ENCODE measurements around the gene TMEM255B.

TMEM255B gene

DNA sequence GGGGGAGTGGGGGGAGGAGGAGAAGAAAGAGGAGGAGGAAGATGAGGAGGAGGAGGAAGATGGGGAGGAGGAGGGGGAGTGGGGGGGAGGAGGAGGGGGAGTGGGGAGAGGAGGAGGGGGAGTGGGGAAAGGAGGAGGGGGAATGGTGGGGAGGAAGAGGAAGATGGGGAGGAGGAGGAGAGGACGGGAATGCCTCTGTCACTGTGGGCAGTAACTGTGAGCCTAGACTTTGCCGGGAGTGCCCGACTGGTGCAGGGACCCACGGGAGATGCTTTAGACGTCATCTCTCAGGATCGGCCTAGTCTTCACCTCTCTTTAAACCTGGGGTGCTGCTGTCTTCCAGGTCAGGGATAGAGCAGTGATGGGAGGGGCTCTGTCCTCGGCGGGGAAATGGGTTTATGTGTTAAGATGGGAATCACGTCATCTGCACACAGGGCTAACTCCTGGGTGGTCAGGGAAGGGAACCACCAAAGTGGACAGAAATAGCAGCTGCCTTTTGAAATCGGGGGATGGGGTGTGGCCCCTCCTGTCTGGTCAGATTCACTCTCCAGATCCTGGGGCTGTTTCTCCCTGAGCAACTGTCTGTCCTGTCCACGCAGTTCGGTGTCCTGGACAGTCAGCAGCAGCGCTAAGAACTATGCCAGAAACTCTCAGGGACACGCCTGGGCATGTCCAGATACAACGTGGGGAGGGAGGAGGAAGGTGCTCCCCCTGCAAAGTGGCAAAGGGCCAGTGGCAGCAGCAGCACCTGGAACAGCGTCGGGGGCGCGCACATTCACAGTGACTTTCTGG, 77.9 kb downstream of the TMEM255B start:
- Mint-ChIP-seq H3K9me3 (peaks cover under 1% of the 10 kb centered on the region), H3K4me1 (ENCODE audit: low read depth) (peaks cover under 1% of the 10 kb centered on the region), H3K27me3 (no peaks in the 10 kb centered on the region), H3K27ac (peak overlapping the region; percentile 3), H3K36me3 (ENCODE audit: low read depth) (no peaks in the 10 kb centered on the region), H3K4me3 (no peak overlapping the region)

DNA sequence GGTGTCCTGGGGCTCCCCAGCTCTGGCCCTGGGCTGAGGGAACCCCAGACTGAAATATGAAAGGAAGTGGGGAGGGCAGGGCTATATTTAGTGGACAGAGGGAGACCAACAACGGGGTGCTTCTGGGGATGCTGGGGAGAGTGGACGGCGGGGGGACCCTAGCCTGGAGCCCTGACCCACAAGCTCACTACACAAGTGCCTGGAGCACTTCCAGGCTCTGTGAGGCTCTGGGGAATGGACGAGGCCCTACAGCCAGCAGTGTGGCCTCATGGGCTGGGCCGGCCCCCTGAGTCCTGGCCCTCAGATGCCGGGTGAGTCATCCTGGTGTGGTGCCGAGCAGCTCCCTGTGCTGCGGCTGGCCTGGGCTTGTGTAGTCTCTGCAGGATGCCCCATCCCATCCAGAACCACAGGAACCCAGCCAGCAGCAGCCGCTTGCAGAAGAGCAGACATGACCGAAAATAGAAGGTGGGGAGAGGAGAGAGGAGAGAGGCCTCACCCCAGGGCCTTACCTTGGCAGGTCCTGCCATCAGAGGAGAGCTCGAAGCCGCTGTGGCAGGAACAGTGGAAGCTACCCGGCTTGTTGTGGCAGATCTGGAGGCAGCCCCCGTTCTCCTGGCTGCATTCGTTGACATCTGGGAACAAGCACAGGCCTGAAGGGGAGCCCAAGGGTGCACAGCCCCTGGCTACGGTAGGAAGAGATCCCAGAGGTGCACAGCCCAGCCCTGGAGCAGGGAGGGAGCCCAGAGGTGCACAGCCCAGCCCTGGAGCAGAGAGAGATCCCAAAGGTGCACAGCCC, 78.7 kb downstream of the TMEM255B start:
- peaks cover 3% of the 10 kb centered on the region for H3K9me3 Mint-ChIP-seq
- no peaks in the 10 kb centered on the region for H3K36me3 Mint-ChIP-seq (ENCODE audit: low read depth)
- H3K27me3 Mint-ChIP-seq, result no peaks in the 10 kb centered on the region
- peak overlapping the region; percentile 3 for H3K27ac Mint-ChIP-seq
- H3K4me3 Mint-ChIP-seq, result no peak overlapping the region
- peaks cover 3% of the 10 kb centered on the region for H3K4me1 Mint-ChIP-seq (ENCODE audit: low read depth)

DNA sequence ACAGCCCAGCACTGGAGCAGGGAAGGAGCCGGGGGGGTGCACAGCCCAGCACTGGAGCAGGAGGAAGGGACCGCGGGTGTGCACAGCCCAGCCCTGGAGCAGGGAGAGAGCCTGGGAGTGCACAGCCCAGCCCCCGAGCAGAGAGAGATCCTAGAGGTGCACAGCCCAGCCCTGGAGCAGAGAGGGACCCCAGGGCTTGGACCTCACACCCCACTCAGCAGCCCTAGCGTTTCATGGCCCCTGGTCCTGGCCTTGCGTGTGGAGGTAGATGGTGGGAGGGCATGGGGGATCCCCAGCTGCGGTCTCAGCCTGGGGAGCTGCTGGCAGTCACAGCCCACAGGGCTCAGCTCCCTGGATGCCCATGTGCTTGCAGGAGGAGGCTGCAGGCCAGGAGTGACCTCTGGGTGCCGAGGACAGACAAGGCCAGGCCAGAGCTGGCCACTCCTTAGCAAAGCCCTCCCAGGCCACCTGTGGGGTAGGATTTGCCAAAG, 79.7 kb downstream of the TMEM255B start:
- H3K36me3 Mint-ChIP-seq (ENCODE audit: low read depth), result no peaks in the 10 kb centered on the region
- H3K4me3 Mint-ChIP-seq, result no peak overlapping the region
- peaks cover 3% of the 10 kb centered on the region for H3K9me3 Mint-ChIP-seq
- peaks cover 3% of the 10 kb centered on the region for H3K4me1 Mint-ChIP-seq (ENCODE audit: low read depth)
- no peak overlapping the region for H3K27ac Mint-ChIP-seq
- H3K27me3 Mint-ChIP-seq, result no peaks in the 10 kb centered on the region

DNA sequence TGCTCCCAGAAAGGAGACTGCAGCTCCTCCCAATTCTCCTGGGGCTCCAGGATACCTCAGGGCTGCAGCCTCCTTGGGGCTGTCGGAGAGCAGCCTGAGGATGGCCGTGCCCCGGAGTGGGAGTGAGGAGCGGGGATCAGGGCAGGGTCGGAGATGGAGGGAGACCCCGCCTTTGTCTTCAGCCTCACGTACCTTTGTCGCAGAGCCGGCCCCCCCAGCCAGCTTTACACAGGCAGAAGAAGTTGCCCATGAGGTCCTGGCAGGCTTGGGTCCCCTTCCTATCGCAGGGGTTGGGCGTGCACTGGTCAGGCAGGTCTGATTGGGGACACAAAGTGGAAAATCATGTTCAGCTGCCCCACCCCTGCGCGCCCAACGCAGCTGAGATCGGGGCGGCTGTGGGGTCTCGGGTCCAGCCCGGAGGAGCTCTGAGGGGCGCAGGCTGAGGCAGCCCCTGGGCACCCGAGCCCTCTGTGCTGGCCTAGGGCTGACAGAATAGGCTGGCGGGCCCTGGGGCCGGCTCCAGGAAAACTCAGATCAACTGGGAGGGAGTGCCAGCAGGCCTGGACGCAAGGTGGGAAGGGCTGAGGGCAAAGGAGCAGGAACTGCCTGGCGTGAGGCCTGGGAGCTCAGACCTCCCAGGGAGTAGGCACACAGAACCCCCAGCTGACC, 80.6 kb downstream of the TMEM255B start:
- Mint-ChIP-seq H3K36me3 (ENCODE audit: low read depth) (no peaks in the 10 kb centered on the region), H3K4me1 (ENCODE audit: low read depth) (peaks cover 5% of the 10 kb centered on the region), H3K27me3 (peaks cover 3% of the 10 kb centered on the region), H3K9me3 (peaks cover 3% of the 10 kb centered on the region), H3K4me3 (no peak overlapping the region), H3K27ac (no peak overlapping the region)

DNA sequence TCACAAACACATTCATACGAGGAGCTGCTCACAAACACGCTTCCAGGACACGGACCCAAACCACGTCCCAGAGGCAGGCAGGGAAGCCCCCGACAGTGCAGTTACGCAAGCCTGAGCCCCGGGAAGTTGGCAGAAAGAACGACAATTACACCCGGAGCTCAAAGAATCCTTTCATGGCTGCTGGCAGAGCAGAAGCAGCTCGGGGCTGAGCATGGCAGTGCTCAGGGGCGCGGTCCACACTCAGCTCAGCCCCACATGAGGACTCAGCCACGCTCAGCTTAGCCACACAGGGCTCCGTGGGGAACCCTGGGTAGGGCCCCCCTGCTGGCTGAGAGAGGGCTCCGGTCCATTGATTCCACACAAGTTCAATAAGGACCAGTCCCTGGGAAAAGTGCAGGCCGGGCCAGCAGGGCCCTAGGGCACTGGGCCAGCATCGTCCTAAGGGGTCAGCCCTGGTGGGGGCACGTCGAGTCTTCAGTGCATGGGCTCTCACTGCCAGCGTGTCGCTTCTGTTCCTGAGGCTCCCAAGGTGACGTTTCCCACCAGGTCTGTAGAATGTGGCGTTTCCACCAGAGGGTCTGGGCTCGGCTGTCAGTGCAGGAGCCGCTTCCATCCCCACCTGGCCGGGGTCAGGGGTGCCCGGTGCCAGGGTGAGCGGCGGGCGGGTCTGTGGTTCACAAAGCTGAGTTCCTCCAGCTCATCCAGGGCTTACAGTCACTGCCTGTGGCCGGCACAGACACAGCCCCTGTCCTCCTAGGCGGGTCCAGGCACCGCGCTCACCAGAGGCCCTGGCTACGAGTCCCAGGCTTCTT, 81.7 kb downstream of the TMEM255B start:
- H3K4me1 Mint-ChIP-seq (ENCODE audit: low read depth), result peaks cover 15% of the 10 kb centered on the region
- no peak overlapping the region for H3K27ac Mint-ChIP-seq
- H3K27me3 Mint-ChIP-seq, result peaks cover 4% of the 10 kb centered on the region
- H3K9me3 Mint-ChIP-seq, result peaks cover 3% of the 10 kb centered on the region
- H3K4me3 Mint-ChIP-seq, result no peak overlapping the region
- H3K36me3 Mint-ChIP-seq (ENCODE audit: low read depth), result no peaks in the 10 kb centered on the region

DNA sequence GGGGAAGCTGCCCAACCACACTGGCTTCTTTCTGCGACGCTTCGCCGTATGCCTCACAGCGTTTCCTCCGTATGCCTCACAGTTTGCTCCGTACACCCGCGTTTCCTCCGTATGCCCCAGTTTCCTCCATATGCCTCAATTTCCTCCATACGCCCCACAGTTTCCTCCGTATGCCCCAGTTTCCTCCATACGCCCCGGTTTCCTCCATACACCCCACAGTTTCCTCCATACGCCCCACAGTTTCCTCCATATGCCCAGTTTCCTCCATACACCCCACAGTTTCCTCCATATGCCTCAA, 82.3 kb downstream of the TMEM255B start:
- Mint-ChIP-seq H3K36me3 (ENCODE audit: low read depth) (no peaks in the 10 kb centered on the region), H3K27ac (no peak overlapping the region), H3K4me3 (no peak overlapping the region), H3K27me3 (peaks cover 7% of the 10 kb centered on the region), H3K9me3 (peaks cover 3% of the 10 kb centered on the region), H3K4me1 (ENCODE audit: low read depth) (peaks cover 21% of the 10 kb centered on the region)

DNA sequence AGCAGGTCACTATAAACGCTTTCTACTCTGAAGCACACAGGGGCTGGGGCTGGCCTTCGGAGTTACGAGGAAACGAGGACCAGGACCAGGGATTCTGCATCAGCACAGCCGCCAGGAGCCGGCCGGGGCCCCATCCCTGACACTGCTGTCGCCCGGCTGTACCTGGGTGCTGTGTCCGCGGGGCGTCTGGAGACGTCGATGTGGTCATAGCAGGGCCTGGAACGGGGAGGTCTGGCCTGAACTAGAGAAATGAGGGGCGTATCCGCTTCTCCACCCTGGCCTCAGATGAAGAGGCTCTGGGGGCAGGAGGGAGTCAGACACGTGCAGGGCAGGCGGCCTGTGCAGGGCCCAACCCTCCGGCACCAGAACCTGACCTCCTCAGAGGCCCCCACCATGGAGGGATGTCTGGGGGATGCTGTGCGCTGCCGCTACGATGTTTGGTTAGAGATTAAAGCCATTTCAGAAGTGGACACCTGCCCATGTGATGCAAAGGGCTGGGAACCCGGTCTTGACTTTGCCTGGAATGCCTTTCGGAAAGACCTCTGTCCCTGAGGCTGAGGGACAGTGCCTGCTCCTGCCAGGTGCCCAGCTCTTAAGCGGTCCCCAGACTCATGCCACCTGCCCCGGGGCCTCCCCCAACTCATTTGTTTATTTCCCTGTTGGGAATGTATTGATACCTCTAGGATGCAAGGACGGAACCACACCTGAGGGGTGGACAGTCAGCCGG, 83.5 kb downstream of the TMEM255B start:
- Mint-ChIP-seq H3K4me1 (ENCODE audit: low read depth) (peaks cover 30% of the 10 kb centered on the region), H3K4me3 (no peak overlapping the region), H3K27ac (no peak overlapping the region), H3K9me3 (peaks cover 3% of the 10 kb centered on the region), H3K36me3 (ENCODE audit: low read depth) (no peaks in the 10 kb centered on the region), H3K27me3 (peaks cover 7% of the 10 kb centered on the region)

DNA sequence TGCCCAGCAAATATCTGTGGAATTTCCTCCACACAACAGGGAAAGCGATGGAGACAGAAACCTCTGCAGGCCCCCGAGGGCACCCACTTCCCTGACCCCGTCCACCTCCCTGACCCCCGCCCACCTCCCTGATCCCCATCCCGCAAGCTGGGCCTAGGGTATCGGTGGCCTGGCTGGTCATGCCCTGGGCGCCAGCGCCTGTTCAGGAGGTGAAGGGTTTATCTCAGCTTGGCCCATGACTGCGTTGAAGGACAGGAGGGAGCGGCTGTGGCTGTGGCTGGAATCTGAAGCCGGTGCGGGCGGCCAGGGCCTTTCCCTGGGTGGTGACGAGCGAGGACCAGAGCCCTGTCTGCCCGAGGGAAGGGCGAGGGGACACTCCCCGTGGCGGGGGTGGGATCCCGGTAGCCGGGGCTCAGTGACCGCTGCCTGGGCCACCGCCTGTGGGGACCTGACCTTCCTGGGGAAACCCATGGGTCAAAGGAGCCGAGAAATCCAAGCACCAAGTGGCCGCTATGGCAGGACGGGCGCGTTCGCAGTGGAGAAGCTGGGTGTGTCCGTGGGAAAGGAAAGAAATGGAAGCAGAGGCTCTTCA, 84.1 kb downstream of the TMEM255B start:
- no peaks in the 10 kb centered on the region for H3K36me3 Mint-ChIP-seq (ENCODE audit: low read depth)
- H3K27me3 Mint-ChIP-seq, result peaks cover 7% of the 10 kb centered on the region
- peaks cover 30% of the 10 kb centered on the region for H3K4me1 Mint-ChIP-seq (ENCODE audit: low read depth)
- no peak overlapping the region for H3K4me3 Mint-ChIP-seq
- no peak overlapping the region for H3K27ac Mint-ChIP-seq
- H3K9me3 Mint-ChIP-seq, result peaks cover 3% of the 10 kb centered on the region

DNA sequence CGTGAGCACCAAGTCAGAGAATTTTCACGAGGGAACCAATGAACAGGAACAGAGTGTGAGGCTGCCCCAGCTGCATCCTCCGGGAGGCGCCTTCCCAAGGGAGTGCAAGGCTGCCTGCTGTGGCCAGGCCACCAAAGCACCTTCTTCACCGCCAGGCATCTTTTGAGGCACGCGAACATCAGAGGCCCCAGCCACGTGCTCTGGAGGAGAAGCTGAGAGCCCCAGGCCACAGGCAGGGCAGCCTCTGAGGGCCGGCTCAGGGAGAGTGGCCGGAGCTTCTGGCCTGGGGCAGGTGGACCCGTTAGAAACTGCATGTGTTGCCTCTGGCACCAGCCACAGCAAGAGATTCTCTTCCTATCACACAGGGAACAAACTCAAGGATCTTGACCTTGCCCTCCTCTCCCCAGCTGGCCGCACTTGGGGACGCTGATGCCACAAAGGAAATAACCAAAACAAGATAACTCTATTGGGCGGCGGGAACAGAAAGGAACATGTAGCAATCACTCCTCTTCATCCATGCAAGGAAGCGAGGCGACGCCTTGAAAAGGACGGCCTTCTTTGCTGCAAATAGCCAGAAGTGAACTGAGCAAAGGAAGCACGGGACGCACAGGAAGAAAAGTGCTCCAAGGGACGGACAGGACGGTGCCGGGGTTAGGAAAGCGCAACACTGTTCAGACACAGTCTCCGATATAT, 85.0 kb downstream of the TMEM255B start:
- Mint-ChIP-seq H3K4me1 (ENCODE audit: low read depth) (peaks cover 30% of the 10 kb centered on the region), H3K36me3 (ENCODE audit: low read depth) (no peaks in the 10 kb centered on the region), H3K4me3 (no peak overlapping the region), H3K9me3 (peaks cover 3% of the 10 kb centered on the region), H3K27me3 (peaks cover 7% of the 10 kb centered on the region), H3K27ac (no peak overlapping the region)

DNA sequence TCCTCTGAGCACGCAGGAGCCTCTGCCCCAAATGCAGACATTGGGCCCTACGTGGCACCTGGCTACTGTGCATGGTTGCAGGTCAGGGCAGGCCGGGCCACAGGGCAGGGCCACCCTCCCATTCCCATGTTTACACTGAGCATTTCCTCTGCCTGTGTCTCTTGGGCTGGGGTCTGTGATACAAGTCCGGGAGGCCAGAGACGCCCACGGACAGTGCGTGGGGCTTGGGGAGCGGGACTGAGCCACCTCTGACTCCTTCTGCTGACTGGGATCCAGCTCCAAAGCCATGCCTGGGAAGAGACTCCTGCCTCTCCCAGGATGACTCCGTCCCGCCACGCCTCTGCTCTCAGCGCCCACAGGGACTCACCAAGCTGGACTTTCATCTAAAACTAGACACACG, 86.0 kb downstream of the TMEM255B start:
- Mint-ChIP-seq H3K9me3 (peaks cover 3% of the 10 kb centered on the region), H3K27me3 (peaks cover 7% of the 10 kb centered on the region), H3K4me1 (ENCODE audit: low read depth) (peaks cover 30% of the 10 kb centered on the region), H3K4me3 (no peak overlapping the region), H3K27ac (no peak overlapping the region), H3K36me3 (ENCODE audit: low read depth) (no peaks in the 10 kb centered on the region)

DNA sequence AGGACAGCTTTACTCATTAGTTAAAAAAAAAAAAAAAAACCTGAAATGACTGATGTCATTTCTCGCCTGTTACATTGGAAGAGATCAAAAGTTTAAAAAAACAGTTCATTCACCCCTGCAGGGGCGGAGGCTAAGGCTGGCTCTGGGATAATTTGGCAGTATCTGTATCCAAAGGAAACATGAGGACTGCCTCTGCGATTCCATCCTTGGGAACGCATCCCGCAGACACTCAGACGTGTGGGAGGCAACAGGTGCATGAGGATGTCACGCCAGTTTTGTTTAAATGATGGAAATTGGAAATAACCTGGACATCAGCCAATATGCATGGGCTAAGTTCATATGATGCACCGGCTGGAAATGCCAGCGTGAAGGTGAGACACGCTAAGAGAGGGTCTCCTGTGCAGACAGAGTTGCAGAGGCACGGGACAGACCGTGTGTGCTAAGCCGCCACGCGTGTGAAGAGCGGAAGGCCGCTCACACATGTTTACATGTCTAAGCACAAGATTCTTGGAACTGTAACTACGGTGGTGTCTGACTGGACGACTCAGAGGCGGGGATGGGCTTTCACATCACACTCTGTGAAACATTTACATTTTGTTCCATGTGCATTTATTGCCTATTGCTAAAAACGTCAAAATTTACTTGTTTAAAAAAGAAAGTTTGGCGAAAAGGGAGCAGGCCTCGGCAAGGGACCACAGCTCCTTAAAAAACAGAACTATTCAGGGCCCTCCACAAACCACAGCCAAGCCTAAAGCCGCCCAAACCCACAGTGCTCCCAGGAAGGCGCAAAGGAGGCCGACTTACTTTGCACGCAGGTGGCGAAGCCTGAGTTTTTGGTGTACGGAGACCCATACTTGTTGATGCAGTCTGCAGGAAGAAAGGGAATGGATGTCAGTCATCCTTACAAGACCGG, 87.0 kb downstream of the TMEM255B start:
- H3K4me3 Mint-ChIP-seq, result no peak overlapping the region
- H3K27me3 Mint-ChIP-seq, result peaks cover 7% of the 10 kb centered on the region
- H3K36me3 Mint-ChIP-seq (ENCODE audit: low read depth), result no peaks in the 10 kb centered on the region
- peaks cover 3% of the 10 kb centered on the region for H3K9me3 Mint-ChIP-seq
- no peak overlapping the region for H3K27ac Mint-ChIP-seq
- peaks cover 30% of the 10 kb centered on the region for H3K4me1 Mint-ChIP-seq (ENCODE audit: low read depth)

DNA sequence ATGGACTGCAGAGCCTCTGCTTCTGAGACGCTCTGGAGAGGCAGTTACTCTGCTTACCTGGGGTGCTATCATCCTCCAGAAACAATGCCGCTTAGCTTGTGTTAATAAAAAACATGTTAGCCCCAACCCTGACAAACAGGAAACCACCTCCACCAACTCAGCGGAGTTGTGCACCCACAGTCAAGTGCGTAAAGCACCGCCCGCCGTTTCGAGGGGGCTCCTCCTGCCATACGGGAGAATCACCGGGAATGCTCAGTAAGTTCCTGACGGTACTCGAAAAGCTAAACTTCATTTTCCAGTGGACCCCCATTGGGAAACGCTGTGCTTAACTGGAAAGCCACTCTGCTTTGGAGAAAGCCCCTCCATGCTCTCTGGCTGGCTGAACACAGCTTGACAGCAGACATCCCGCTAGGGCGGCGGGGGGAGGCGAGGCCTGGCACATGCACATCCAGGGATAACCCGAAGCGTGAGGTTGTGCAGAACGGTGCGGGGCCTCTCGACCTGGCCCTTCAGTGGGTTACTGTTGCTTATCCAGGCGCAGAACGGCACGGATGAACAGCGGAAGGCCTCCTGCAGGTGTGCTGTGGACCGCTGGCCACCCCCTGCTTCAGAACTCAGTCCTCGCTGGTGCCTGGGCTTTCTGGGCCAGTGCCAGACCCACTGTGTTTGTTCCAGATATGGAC, 87.8 kb downstream of the TMEM255B start:
- H3K4me1 Mint-ChIP-seq (ENCODE audit: low read depth), result peaks cover 30% of the 10 kb centered on the region
- H3K27ac Mint-ChIP-seq, result no peak overlapping the region
- peaks cover 3% of the 10 kb centered on the region for H3K9me3 Mint-ChIP-seq
- H3K36me3 Mint-ChIP-seq (ENCODE audit: low read depth), result no peaks in the 10 kb centered on the region
- no peak overlapping the region for H3K4me3 Mint-ChIP-seq
- peaks cover 7% of the 10 kb centered on the region for H3K27me3 Mint-ChIP-seq

Data from stimulated activated naive CD8-positive, alpha-beta T cell treated with anti-CD3 and anti-CD28 coated beads, Interleukin-15, Interleukin-2, amounts not matched to agents 100 ng/mL and 50 ng/mL, for 24 hours (primary cell).